HG02840 (cell line): ENCODE data around the gene ANKHD1.

Source experiments
- ATAC-seq: cut with Tn5 transposase; IDR thresholded peaks from one replicate; pipeline ENCODE4 v1.9.1; 2021; ENCODE audit warnings: mild to moderate bottlenecking, moderate library complexity, moderate number of reproducible peaks; ENCODE audit not compliant: unreplicated experiment, low FRiP score

The ANKHD1 gene

GRCh38 chr5:140367256-140368013 is 34.2 kb upstream of the ANKHD1 start:
- no peak for ATAC-seq

- no peak for ATAC-seq
These were observed 30.1 kb upstream of the ANKHD1 start for GRCh38 chr5:140371356-140372151.

GRCh38 chr5:140372971-140373487 is 28.6 kb upstream of the ANKHD1 start:
- no peak for ATAC-seq

GRCh38 chr5:140381351-140381750 is 20.3 kb upstream of the ANKHD1 start:
- no peak for ATAC-seq

GRCh38 chr5:140381972-140382371 is 19.7 kb upstream of the ANKHD1 start:
- ATAC-seq, result no peak

GRCh38 chr5:140382866-140383265 is 18.8 kb upstream of the ANKHD1 start:
- no peak for ATAC-seq

GRCh38 chr5:140383300-140383699 is 18.3 kb upstream of the ANKHD1 start:
- ATAC-seq, result no peak

- ATAC-seq, result no peak
These were observed 13.6 kb upstream of the ANKHD1 start for GRCh38 chr5:140388052-140388451.

GRCh38 chr5:140391312-140391711 is 10.3 kb upstream of the ANKHD1 start:
- no peak for ATAC-seq

- no peak for ATAC-seq
These were observed 9.9 kb upstream of the ANKHD1 start for GRCh38 chr5:140391732-140392131.

GRCh38 chr5:140393738-140394137 is 7.9 kb upstream of the ANKHD1 start:
- ATAC-seq, result no peak

- ATAC-seq, result no peak
These were observed 3.2 kb upstream of the ANKHD1 start for GRCh38 chr5:140398379-140398811.

- ATAC-seq, result peak; percentile 0
These were observed 1.5 kb upstream of the ANKHD1 start for GRCh38 chr5:140399979-140400729.

GRCh38 chr5:140400730-140401361 is 787 bp upstream of the ANKHD1 start:
- peak; percentile 75 for ATAC-seq

- no peak for ATAC-seq
These were observed 833 bp downstream of the ANKHD1 start for GRCh38 chr5:140402258-140403074.

- no peak for ATAC-seq
These were observed 2.0 kb downstream of the ANKHD1 start for GRCh38 chr5:140403613-140404012.

GRCh38 chr5:140408750-140409241 is 7.2 kb downstream of the ANKHD1 start:
- no peak for ATAC-seq

GRCh38 chr5:140413230-140413629 is 11.6 kb downstream of the ANKHD1 start:
- ATAC-seq, result no peak

- ATAC-seq, result no peak
These were observed 15.6 kb downstream of the ANKHD1 start for GRCh38 chr5:140417235-140417634.
